Measurements from ENCODE around the gene RAD51B.
"Not testable (repeated sequence)": the region's sequence is repeated elsewhere in the genome, so short reads cannot be mapped to it uniquely, and the experiment has no call there.

The RAD51B gene

DNA sequence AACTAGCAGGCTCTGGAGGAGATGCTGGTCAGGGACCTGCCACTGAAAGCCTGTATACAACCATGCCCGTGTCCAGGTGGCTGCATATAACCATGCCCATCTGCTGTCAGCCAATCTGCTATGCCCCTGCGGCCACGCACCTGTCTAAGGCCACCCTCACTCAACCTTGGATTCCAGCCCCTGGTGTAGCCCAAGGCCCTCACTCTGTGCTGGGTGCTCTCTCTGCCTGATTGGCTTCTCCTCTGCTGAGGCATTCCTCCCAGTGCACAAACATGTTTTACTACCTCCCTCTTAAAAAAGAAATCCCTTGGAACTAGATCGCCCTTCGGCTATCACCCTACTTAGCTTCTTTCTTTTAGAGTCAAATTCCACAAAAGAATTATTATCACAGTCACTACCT lies 927.8 kb downstream of the RAD51B start:
- no peak for DNase-seq (ENCODE audit: low read depth in 2 of 2)

DNA sequence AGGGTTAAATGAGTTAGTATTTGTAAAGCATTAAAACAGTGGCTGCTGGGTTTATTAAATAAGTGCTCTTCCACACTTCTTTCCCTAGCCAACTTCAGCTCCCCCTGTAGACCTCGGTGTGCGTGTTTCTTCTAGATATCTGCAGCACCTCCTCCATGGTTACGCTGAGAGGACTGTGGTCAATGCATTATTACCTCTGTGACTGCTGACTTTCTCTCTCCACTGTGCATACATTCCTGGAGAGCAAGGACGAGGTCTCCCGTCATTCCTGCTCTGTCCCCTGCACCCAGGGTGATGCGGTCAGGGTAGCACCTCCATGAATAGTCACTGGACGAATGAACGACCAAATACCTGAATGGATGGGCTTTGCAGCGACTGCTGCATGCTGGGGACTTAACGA lies 928.7 kb downstream of the RAD51B start:
- no peak for DNase-seq (ENCODE audit: low read depth in 2 of 2)

- DNase-seq (ENCODE audit: low read depth in 2 of 2): no peak
Observed at GRCh38 chr14:68748691-68749090, 929.1 kb downstream of the RAD51B start.

GRCh38 chr14:68749487-68750475 lies 930.2 kb downstream of the RAD51B start:
- DNase-seq (ENCODE audit: low read depth in 2 of 2): no peak

- no peak for DNase-seq (ENCODE audit: low read depth in 2 of 2)
Observed at GRCh38 chr14:68752271-68753006, 932.9 kb downstream of the RAD51B start.

DNA sequence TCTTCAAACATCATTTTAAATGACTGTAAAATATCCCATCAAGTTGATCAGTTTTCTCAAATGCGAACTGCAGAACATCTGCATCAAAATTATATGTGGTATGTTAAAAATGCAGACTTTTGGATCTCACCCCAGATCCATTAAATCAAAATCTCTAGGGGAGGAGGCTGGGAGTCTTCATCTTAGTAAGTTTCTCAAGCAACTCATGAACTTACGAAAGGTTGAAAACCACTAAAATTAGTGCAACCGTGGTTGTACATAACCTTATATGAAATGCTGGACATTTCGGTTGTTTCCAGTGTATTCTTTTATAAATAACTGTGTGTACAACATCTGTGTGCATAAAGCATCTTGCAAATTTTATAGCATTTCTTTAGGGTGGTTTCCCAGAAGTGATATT lies 934.1 kb downstream of the RAD51B start:
- DNase-seq (ENCODE audit: low read depth in 2 of 2): no peak

- no peak for DNase-seq (ENCODE audit: low read depth in 2 of 2)
Observed at GRCh38 chr14:68755016-68755353, 935.4 kb downstream of the RAD51B start.

DNA sequence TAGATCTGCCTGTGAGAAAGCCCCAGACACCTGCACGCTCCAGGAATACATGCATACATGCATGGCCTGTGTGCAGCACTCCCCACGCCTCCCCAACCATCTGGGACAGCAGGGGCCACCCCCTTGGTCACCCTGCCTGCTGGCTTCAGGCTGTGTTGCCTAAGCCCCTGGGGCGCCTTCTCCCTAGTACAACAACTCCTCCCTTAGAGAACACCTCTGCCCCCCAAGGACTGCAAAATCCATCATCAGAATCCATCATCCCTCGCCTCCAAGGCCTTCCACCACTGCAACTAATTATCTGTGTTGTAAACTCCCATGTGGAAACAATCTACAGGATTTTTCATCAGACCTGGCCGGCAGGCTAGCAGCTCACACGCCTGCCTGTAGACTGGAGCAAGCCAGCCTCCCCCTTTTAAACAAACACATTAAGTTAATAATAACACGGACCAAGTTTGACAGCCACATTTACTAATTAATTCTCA lies 936.5 kb downstream of the RAD51B start:
- DNase-seq (ENCODE audit: low read depth in 2 of 2): no peak

GRCh38 chr14:68756734-68757133 lies 937.2 kb downstream of the RAD51B start:
- DNase-seq (ENCODE audit: low read depth in 2 of 2): no peak

- DNase-seq (ENCODE audit: low read depth in 2 of 2): no peak
Observed at GRCh38 chr14:68757618-68758081, 938.1 kb downstream of the RAD51B start.

- DNase-seq (ENCODE audit: low read depth in 2 of 2): no peak
Observed at GRCh38 chr14:68758301-68758700, 938.7 kb downstream of the RAD51B start.

DNA sequence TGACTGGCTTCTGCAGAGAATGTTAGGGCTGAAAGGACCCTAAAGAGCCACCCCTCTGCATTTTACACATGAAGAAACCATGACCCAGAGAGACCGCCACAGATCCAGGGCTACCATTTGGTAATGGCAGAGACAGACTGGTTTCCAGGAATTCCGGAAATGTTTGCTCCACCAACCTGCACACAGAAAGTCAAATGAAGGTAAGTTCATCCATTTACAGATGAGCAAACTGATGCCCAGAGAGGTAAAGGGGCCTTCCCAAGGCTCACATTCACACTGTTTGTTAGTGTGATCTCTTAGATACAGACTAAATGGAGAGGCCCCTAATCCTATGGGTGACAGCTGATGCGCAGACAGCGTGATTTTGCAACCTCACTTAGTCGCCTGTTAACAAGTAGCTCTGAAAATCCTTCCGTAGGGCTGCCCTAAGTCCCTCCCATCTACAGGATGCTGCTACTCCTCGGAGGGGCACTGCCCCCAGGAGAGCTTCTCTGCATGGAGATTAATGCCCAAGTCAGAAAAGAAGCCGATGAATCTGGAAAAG lies 939.5 kb downstream of the RAD51B start:
- no peak for DNase-seq (ENCODE audit: low read depth in 2 of 2)

DNA sequence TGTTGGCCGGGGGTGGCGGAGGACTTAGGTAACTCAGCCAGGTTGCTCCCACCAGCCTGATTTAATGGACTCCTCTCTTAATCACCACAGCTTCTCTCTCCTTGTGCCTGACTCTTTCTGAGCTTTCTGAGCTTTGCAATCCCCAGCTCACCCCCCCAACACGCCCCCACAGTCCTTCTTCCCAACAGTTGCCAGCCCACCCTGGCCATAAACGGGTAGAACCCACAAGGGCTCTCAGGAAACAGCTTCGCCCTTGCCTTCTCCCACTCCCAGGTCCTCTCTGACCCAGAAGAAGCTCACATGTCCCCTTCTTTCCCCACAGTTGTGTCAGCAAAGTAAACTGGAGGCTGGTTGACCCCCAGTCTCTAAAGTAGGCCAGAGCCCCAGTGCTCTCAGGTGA lies 940.4 kb downstream of the RAD51B start:
- DNase-seq (ENCODE audit: low read depth in 2 of 2): no peak

DNA sequence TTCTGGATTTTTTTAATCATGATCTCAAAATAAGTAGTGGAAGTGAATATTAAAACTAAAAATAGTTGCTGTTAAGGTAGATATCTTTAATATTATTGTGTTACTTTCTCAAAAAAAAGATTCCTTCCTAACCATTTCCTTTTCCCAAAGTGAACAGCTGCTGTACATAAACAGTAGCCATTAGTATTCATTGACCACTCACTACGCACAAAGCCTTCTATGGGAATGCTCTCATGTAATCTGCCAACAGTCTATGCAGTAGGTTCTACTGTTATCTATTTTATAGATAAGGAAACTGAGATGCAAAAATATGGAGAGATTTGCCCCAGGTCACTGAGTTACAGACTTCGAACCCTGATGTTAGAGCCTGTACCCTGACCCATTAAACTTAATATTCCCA lies 941.2 kb downstream of the RAD51B start:
- DNase-seq (ENCODE audit: low read depth in 2 of 2): no peak

GRCh38 chr14:68761391-68761790 lies 941.8 kb downstream of the RAD51B start:
- DNase-seq (ENCODE audit: low read depth in 2 of 2): no peak

- DNase-seq (ENCODE audit: low read depth in 2 of 2): no peak
Observed at GRCh38 chr14:68762953-68763764, 943.6 kb downstream of the RAD51B start.

DNA sequence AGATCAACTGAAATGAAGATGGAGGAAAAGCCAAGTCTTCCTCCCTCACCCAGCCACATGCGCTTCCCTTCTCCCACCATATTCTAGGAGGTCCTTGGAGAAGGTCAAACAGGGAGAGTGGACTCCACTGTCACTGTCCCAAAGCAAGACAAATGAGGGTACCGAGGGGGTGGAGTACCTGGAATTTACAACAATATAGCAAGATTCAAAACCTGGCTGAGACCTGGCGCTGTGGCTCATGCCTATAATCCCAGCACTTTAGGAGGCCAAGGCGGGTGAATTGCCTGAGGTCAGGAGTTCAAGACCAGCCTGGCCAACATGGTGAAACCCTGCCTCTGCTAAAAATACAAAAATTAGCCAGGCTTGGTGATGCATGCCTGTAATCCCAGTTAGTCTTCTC lies 944.3 kb downstream of the RAD51B start:
- DNase-seq (ENCODE audit: low read depth in 2 of 2): not testable (repeated sequence)

- DNase-seq (ENCODE audit: low read depth in 2 of 2): no peak
Observed at GRCh38 chr14:68766299-68767247, 947.0 kb downstream of the RAD51B start.

GRCh38 chr14:68767248-68767645 lies 947.7 kb downstream of the RAD51B start:
- no peak for DNase-seq (ENCODE audit: low read depth in 2 of 2)

GRCh38 chr14:68768316-68768715 lies 948.7 kb downstream of the RAD51B start:
- DNase-seq (ENCODE audit: low read depth in 2 of 2): no peak

Measured in stimulated activated CD8-positive, alpha-beta memory T cell treated with anti-CD3 and anti-CD28 coated beads, Interleukin-15, amount 100 ng/mL, for 48 hours (primary cell).